ENCODE measurements around the gene SLC6A13.

The SLC6A13 gene

GRCh38 chr12:214003-214741 is 48.5 kb downstream of the SLC6A13 start, which contains the start of gene SLC6A12:
SLC6A12 (minus strand) TSS chr12:214157; CDS start chr12:209986, 4,171 bp downstream.
- no peak for DNase-seq (ENCODE audit: low read depth)

DNA sequence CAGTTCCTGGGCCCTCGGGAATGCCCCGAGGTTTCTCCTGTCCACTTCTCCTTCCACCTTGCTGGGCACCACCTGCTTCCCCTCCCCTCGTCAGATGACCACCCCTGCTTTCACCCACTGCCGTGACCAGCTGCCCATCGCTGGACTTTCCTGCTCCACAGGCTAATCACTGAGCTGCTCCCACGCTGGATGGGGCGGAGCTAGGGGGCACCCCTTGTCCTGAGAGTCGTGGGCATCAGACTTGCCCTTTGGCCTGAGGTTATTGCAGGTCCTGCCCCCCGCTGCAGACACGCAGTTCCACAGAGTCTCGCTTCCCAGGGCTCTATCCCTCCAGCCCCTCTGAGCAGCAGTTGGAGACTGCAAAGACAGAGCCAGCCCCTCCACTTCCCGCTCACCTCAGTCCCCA is 49.1 kb downstream of the SLC6A13 start:
- no peak for DNase-seq (ENCODE audit: low read depth)

DNA sequence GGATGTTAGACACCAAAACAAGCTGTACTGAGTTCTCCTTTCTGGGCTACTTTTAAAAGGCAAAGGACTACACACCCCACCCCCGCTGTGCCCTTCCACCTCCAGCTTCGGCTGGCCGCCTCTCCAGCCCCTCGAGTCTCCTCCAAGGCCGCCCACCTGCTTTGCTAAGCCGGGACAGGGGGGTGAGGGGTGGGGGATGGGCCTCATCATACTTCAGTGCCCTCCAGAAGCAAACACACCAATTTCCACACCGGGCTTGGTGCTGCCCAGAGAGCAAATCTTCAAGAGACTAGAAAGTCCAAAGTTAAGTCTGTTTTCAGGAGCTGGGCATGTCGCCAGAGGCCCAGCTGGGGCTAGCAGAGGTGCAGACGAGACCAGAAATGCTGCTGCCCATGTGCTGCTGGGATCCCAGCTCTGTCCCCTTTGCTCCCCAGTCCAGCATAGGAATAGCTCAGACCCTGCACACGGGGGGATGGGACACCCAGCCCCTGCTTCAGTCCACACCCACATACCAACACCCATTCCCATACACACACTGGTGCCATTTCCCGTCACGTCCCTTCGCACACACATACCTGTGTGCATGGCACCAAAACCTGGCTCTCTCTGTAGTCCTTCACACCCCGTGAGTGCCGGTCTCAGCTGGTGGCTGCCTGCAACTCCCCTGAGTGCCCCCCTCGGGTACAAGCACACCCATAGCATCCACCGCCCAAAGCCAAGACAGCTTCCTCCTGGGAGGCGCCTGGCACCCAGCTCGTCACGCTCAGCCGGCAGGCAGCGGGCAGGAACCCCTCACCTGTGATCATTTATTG is 49.7 kb downstream of the SLC6A13 start:
- no peak for DNase-seq (ENCODE audit: low read depth)

GRCh38 chr12:212415-212714 is 50.3 kb downstream of the SLC6A13 start:
- DNase-seq (ENCODE audit: low read depth): no peak

DNA sequence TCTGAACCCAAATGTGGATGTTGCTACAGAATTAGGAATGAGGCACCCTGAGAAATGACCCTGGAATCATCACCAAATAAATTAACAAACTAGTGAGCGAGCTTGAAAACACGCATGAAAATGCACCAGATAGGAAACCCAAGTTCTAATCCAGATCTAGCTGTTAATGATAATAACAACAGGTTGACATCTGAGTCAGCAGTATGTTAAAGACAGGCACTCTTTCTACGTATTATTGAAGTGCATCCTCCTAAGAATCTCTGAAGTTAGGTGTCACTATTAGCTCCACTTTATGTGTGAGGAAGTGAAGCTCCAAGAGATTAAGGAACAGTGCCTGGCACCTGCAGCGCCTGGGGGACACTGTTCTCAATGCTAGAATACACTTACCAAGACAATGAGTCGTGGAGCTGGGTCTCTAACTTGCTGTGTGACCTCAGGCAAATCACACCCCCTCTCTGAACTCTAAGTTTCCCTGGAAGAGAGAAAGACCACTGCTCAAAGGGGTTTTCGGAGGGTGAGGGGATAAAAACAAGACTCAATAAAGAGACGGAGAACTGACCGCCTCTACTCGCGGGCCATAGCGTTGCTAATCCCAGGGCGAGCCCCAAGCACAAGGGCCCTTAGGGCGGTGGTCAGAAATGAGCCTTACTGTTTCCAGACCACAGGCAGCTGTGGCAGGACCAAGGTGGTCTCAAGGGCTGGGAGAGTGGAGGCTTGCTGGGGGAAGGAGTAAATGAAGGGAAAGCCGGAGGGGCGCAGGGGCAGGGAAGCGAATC is 50.8 kb downstream of the SLC6A13 start:
- DNase-seq (ENCODE audit: low read depth): no peak

DNA sequence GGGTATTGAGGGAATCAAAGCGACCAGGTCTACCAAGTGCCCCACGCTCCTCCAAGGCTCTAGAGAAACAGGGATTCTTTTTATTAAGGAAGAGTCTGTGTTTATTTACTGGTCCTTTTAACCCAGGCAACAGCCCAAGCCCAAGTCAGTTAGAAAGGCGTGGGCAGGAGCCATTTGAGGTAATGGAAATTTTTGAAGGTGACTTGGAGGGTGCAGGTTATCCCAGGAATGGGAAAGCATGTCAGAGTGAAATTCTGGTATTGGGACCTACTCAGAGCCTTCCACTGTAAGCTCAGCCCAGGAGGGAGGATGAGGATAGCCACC is 51.5 kb downstream of the SLC6A13 start:
- no peak for DNase-seq (ENCODE audit: low read depth)

DNA sequence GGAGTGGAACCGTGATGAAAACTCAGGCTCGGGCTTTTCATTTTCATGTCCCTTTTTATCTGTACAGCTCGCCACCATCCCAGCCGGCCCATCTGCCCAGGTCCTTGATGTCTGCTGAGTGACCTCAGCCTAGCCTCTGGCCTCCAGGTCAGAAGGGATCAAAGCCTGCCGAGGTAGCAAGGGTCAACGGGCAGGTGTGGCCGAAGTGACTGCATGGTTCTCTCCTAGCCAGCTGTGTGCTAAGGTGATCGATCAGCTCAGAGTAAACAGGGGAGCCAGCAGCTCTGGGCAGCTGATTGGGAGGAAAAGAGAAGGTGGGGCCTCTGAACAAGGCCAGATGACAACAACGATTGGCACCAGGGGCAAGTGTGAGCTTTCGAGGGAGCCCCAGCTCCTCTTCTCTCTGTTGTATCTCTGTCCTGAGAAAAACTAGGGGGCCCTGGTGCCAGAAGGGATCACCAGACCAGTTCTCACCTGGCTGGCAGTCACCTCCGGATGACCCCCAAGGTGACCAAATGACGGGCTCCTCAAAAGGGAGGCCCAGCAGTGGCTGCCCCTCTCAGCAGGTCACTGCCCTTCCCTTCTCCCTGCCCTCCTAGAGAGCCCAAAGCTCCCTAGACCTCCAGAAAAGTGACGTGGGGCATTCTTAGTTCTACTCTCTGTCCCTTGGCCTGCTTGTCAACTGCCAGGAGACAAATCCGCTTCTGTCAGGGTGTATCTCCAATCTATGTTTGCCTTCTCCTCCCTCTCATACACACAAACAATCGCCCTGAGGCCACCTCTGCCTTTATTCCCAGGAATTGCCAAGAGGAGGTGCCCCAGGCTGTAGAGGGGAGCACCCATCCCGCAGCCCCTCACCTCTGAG is 52.1 kb downstream of the SLC6A13 start:
- no peak for DNase-seq (ENCODE audit: low read depth)

GRCh38 chr12:209851-210250 is 52.8 kb downstream of the SLC6A13 start:
- no peak for DNase-seq (ENCODE audit: low read depth)

DNA sequence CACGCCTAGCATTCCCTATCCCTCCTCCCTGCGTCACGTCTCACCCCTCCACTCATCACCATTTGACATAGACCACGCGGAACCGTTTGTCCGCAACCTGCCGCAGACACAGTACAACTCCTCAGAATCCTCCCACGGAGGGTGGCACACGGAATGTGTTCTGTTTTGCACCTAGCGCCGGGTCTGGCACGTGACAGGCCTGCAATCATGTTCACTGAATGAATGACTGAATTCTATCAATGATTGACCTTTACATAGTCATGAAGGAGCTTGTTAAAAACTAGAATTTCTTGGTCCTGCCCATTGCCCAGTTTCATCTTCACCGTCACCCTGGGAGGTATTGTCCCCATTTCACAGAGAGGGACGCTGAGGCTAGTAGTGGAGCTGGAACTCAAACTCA is 53.4 kb downstream of the SLC6A13 start:
- no peak for DNase-seq (ENCODE audit: low read depth)

- DNase-seq (ENCODE audit: low read depth): no peak
Measured at GRCh38 chr12:208813-209212, 53.8 kb downstream of the SLC6A13 start.

DNA sequence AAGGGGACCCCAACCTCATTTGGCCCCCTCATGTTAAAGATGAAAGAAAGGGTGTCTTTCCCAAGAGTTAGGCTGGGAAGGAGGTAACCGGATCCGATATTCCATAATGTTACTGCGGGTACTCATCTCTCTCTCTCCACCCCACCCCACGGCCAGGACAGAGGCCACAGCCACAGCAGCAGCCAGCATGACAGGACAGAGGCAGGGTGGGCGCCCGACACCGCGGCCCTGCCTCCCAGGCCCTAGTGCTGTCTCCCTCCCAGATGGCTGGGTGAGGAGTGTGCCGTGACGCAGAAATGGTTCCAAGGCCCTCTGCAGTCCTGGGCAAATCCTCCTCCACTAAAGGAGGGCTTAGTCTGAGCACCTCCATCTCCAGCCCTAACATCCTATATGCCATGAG is 54.8 kb downstream of the SLC6A13 start:
- no peak for DNase-seq (ENCODE audit: low read depth)

DNA sequence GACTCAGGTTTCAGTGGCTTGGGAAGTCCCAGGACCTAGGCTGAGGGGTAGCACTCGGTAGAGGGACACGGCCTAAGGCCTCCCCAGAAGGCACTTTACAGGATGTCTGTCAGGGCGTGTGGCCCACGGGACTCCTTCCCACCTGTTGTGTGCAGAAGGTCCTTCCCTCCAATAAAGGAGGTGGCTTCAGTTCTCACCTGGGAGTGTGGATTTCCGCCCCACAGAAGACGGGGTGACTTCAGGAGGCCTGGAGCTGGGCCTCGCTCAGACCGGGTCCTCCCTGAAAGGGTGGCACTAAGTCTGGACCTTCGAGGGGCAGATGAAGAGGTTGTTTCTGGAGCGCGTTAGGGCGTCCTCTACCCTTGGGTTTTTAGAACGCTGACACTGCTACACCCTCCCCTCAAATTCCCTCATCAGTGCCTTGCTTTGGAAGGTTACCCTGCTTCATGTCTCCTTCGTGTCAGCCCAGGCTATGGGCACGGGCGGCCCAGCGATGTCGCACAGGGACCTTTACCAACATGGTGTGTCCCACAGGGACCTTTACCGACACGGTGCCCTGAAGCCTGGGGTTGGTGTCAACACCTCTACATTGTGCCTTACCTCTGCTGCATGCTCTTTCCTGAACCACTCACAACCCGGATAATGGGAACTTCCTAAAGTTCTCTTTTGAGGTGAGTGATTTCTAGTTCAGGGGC is 55.7 kb downstream of the SLC6A13 start:
- DNase-seq (ENCODE audit: low read depth): no peak

- DNase-seq (ENCODE audit: low read depth): no peak
Measured at GRCh38 chr12:205026-205425, 57.6 kb downstream of the SLC6A13 start.

DNA sequence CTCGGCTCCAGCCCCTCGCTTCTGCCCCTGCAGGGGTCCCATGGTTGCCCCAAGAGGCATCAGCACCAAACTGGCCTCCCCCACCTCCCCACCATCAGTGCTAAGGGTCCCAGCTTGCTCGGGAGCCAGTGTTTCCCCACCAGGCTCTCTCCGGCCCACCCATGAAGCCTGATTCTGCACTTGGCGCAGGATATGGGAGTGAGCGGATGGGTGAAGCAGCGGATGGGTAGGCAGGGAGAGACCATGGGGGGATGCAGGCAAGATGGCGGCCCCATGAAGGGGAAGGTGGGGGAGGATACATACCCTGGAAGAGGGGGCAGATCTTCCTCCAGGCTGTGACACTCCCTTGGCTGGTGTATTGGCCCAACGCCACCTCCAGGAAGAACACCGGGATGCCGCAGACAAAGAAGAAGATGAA is 58.4 kb downstream of the SLC6A13 start:
- DNase-seq (ENCODE audit: low read depth): no peak

GRCh38 chr12:203462-204260 is 59.0 kb downstream of the SLC6A13 start:
- no peak for DNase-seq (ENCODE audit: low read depth)

DNA sequence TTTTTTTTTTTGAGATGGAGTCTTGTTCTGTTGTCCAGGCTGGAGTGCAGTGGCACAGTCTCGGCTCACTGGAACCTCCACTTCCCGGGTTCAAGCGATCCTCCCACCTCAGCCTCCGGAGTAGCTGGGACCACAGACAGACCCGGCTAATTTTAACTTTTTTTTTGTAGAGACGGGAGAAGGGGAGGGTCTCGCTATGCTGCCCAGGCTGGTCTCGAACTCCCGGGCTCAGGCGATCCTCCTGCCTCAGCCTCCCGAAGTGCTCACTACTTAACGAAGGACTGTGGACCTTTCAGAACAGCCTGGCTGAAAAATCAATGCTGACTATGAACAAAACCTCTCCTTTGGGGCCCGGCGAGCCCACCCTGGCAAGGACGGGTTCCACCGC is 59.6 kb downstream of the SLC6A13 start:
- DNase-seq (ENCODE audit: low read depth): no peak

DNA sequence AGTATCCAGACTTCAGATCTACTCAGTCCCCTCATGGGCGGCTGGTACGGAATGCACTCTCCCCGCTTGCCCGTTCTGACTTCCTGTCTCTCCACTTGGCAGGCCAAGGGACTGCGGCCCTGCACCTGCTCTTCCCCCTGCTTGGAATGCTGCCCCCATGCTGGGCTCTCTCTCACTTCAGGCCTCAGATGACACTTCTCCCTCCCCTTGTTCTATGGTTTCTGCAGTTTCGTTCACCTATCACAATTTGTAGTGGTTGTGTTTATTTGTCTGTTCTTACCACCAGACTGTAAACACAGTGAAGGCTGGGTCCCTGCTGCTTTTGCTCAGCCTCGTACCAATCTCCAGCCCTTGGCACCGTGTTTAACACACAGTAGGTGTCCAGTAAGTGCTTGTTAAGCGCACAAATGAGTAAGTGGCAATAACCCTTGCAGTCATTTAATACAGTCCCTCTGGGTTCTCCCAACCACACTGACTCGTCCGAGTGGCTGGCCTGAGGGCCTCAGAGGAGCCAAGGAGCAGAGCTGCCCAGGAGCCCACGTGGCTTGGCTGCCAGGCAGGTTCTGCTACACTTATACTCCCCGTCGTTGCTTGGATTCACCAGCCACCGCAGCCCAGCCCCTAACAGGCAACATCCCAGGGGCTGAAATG is 60.4 kb downstream of the SLC6A13 start:
- DNase-seq (ENCODE audit: low read depth): no peak

- DNase-seq (ENCODE audit: low read depth): no peak
Measured at GRCh38 chr12:201361-201760, 61.3 kb downstream of the SLC6A13 start.

DNA sequence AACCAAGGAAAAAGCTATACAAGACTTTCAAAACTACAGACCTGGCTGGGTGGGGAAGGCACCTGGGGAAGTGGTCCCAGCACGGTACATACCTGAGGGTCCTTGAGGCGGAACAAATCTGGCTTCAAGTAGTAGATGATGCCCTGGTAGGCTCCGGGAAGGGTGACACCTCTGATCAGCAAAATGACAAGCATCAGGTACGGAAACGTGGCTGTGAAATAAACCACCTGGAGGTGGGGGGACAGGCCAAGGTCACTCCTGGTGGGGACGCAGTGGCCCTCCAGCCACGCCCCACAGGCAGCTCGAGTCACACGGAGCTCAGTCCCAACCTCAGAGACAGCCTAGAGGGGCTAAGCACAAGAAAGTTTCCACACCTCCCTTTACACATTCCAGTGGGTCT is 63.9 kb downstream of the SLC6A13 start:
- no peak for DNase-seq (ENCODE audit: low read depth)

Data from stimulated activated CD8-positive, alpha-beta memory T cell treated with anti-CD3 and anti-CD28 coated beads, Interleukin-12 subunit alpha, Interleukin-12 subunit beta, amount 100 ng/mL, for 1 hour (primary cell).